Ovary (tissue), 9 donors: ENCODE data around the gene WDR37. TPM values are rescaled to one million over a fixed set of nuclear protein-coding genes. Genes with fewer than 3 reads are reported as not detected.
A peak's percentile ranks its signal among the peaks of the same experiment; 100 is the strongest.

Experiments used
- DNase-seq, 5 donors: peaks; one replicate each; pipeline ENCODE4 v3.0.0-alpha.2; 2019 to 2020
- H3K27ac ChIP-seq, 2 donors: fragments of 200-600 bp; one replicate each; pipeline versions ENCODE4 v1.5.1 to v1.8.0; 2019 to 2022
- H3K27me3 ChIP-seq: fragments of 200-600 bp; one replicate; pipeline ENCODE4 v1.8.0; 2022
- H3K36me3 ChIP-seq: fragments of 200-600 bp; sonication (generic); one replicate; pipeline ENCODE4 v1.5.1; 2019
- H3K4me1 ChIP-seq: one replicate; pipeline ENCODE4 v1.8.1; 2013; ENCODE audit warnings: mild to moderate bottlenecking, moderate library complexity; ENCODE audit not compliant: insufficient read depth
- H3K4me3 ChIP-seq: fragments of 200-600 bp; sonication (generic); one replicate; pipeline ENCODE4 v1.5.1; 2017
- H3K9me3 ChIP-seq, 2 donors: fragments of 200-600 bp in 1 of 2; sonication (generic) in 1 of 2; one replicate each; pipeline versions ENCODE4 v1.5.1 to v1.8.1; 2013 to 2019; ENCODE audit warnings: mild to moderate bottlenecking in 1 of 2, moderate library complexity in 1 of 2
- CTCF ChIP-seq, 3 donors: fragments of 450-650 bp in 2 of 3; fragments of 200-600 bp in 1 of 3; IDR thresholded peaks; one replicate each; pipeline versions ENCODE4 v1.5.1 to v1.8.0; 2016 to 2022; ENCODE audit warnings: antibody characterized with exemption in 3 of 3, mild to moderate bottlenecking in 1 of 3
- EP300 ChIP-seq: sonication (generic); formaldehyde crosslinking; IDR thresholded peaks from one replicate; pipeline ENCODE4 v1.6.1; 2017; ENCODE audit warnings: antibody characterized with exemption
- POLR2A ChIP-seq: fragments of 450-650 bp; IDR thresholded peaks from one replicate; pipeline ENCODE4 v1.6.1; 2017; ENCODE audit warnings: antibody characterized with exemption, mild to moderate bottlenecking, moderate library complexity
- WGBS, 3 donors: extraction: QIAGEN DNeasy Blood & Tissue Kit in 1 of 3; methylation state at CpG; one replicate each; pipeline versions ENCODE4 v1.1.5 to v1.1.7; 2013 to 2017; 5-methylcytosine and 5-hydroxymethylcytosine counted together
- intact Hi-C, 4 donors: fragments of 100-400 bp; cut with DNase I; formaldehyde crosslinking; loops; one replicate each; pipeline versions ENCODE4 v1.11.0 to v1.15.1; 2022 to 2023
- polyA plus RNA-seq, 2 donors: library from polyadenylated mRNA; stranded (reverse); fragments of 200-250 nt in 1 of 2; fragments of 350-450 nt in 1 of 2; fragmentation: Illumina TruSeq in 1 of 2; extraction: RNeasy Lipid Tissue Mini Kit (QIAGEN cat#74804) in 1 of 2; gene quantifications; one replicate each; pipeline ENCODE4 v1.2.3, GENCODE V29; 2013 to 2014
- total RNA-seq, 7 donors: library from RNA; depleted of rRNA in 2 of 7; stranded (reverse); fragments of >200 nt in 2 of 7; fragmentation: NEBNext Ultra II Directional in 3 of 7; extraction: Animal tissue kit (Norgen Biotek cat#: 25700) in 3 of 7; gene quantifications; one replicate each; pipeline versions ENCODE4 v1.1.0 to v1.2.4, GENCODE V29; 2016 to 2023
- donor health status: DM: no; HTN: no; CAD: no; lungs with moderate emphysema.
- donor health status: DM: no; HTN: no; CAD: no.
- donor health status: Bipolar disorder and iron deficiency.
- donor health status: DM: yes; HTN: yes; CAD: no.
- donor health status: DM: no; HTN: no; CAD: no.
- donor health status: DM: yes; HTN: yes; CAD: no.

The WDR37 gene
- total and polyA plus RNA-seq, 9 donors = 6.6 to 20.0 (median 14.8) TPM

- Histone ChIP-seq H3K4me3 (no peak overlapping the region), H3K36me3 (no peaks in the 10 kb centered on the region), H3K4me1 (no peaks in the 10 kb centered on the region), H3K27me3 (no peaks in the 10 kb centered on the region), H3K27ac (no peak overlapping the region), H3K9me3 (no peaks in the 10 kb centered on the region)
- intact Hi-C loops = no loop called here
- 89 to 90% (median 89%) methylated on average over 29 of the region's 29 CpGs for WGBS, 3 donors
- peak in 2 of 5 donors; percentile 1 to 15 for DNase-seq
- TF ChIP-seq POLR2A (no peak), EP300 (no peak), CTCF (IDR thresholded peaks at IDR 0.05) (no peak)
Measured at GRCh38 chr10:1163204-1163660, 107.0 kb downstream of the WDR37 start.

GRCh38 chr10:1163831-1164230 is 107.6 kb downstream of the WDR37 start:
- Histone ChIP-seq H3K4me3 (no peak overlapping the region), H3K4me1 (no peaks in the 10 kb centered on the region), H3K9me3 (no peaks in the 10 kb centered on the region), H3K27ac (no peak overlapping the region), H3K36me3 (no peaks in the 10 kb centered on the region), H3K27me3 (no peaks in the 10 kb centered on the region)
- intact Hi-C loops = no loop called here
- no peak for DNase-seq
- WGBS, 3 donors = 68 to 80% (median 79%) methylated on average over 5 of the region's 5 CpGs
- TF ChIP-seq EP300 = no peak
- no peak for TF ChIP-seq POLR2A
- no peak for TF ChIP-seq CTCF (IDR thresholded peaks at IDR 0.05)

- Histone ChIP-seq H3K27ac (no peak overlapping the region), H3K9me3 (no peaks in the 10 kb centered on the region), H3K4me1 (no peaks in the 10 kb centered on the region), H3K4me3 (no peak overlapping the region), H3K27me3 (no peaks in the 10 kb centered on the region), H3K36me3 (no peaks in the 10 kb centered on the region)
- WGBS, 3 donors = 87 to 88% (median 88%) methylated on average over 15 of the region's 15 CpGs
- intact Hi-C loops = no loop called here
- no peak for TF ChIP-seq EP300
- no peak for TF ChIP-seq CTCF (IDR thresholded peaks at IDR 0.05)
- TF ChIP-seq POLR2A = no peak
- DNase-seq = no peak
Measured at GRCh38 chr10:1166101-1166827, 110.1 kb downstream of the WDR37 start.

GRCh38 chr10:1166828-1167275 is 110.7 kb downstream of the WDR37 start:
- Histone ChIP-seq H3K27me3 (no peaks in the 10 kb centered on the region), H3K9me3 (no peaks in the 10 kb centered on the region), H3K27ac (no peak overlapping the region), H3K4me1 (no peaks in the 10 kb centered on the region), H3K4me3 (no peak overlapping the region), H3K36me3 (no peaks in the 10 kb centered on the region)
- TF ChIP-seq CTCF (IDR thresholded peaks at IDR 0.05) (no peak), POLR2A (no peak), EP300 (no peak)
- intact Hi-C loops = no loop called here
- DNase-seq = peak in 1 of 5 donors; percentile 12
- 85 to 92% (median 89%) methylated on average over 9 of the region's 9 CpGs for WGBS, 3 donors
